HG03045 (cell line): ENCODE measurements around the gene EXO1.

Source experiments
- ATAC-seq: cut with Tn5 transposase; IDR thresholded peaks from one replicate; pipeline ENCODE4 v1.9.1; 2021; ENCODE audit warnings: mild to moderate bottlenecking, moderate library complexity; ENCODE audit not compliant: unreplicated experiment

Gene EXO1

DNA sequence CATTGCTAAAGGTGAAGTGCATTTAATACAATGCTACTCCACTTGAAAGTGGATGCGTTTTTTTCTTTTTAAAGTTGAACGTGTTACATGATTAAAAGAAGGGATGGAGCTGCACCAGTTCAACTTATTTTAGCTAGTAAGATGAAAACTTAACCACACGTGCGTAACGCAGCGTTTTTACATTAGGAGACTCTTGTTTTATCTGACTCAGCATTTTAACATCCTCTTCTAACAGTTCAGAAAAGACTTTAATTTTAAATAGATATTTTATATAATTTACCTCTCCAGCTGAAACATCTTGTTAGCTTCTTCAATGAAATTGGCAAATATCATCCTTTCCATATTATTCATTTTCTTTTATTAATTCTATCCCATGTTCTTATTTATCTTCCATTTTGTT, 33.4 kb downstream of the EXO1 start:
- no peak for ATAC-seq

DNA sequence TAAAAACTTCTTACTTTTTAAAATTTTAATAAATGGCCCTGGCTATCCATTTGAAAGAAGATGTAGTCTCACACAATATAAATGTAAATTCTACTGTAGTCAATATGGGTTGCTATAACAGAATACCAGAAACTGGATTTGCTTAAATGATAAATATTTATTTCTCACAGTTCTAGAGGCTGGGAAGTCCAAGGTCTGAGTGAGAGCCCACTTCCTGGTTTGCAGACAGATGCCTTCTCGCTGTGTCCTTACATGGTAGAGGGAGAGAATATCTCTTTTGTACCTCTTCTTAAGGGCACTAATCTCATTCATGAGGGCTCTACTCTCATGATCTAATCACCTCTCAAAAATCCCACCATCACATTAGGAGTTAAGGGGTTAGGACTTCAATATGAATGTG, 35.2 kb downstream of the EXO1 start:
- no peak for ATAC-seq

DNA sequence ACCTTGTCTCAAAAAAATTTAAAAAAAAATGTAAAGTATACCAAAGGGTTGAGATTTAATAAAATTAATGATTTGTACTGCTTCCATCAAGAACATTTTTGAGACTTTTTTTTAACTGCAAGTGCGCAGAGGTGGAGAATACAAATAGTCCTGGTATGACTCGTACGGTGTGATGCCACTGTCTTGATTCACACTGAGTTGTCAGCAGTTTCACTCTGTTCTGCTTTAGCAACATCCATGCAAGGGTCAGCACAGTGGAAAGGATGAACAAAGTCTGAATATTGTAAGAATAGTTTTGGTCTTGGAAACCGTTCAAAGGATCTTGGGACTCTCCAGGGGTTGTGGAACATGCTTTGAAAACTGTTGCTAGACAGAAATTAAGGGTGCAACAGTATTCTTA, 40.2 kb downstream of the EXO1 start:
- ATAC-seq, result no peak

DNA sequence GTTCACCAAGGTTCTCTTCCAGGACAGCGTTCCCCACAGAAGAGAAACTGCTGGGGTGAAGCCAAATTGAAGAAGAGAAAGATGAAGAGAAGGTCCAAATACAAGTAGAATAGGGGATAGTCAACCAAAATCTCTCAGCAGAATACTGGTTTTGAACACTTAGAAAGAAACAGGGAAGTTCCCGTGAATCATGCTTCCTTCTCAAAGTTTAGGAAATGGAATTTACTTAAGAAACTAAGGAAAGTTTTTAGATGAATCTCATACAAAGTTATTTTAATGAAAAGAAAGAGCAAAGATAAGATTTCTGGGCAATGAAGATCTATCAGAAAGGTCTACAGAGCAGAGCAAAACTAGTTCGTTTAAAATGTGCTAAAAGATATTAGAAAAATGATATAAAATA, 43.3 kb downstream of the EXO1 start:
- ATAC-seq, result no peak

DNA sequence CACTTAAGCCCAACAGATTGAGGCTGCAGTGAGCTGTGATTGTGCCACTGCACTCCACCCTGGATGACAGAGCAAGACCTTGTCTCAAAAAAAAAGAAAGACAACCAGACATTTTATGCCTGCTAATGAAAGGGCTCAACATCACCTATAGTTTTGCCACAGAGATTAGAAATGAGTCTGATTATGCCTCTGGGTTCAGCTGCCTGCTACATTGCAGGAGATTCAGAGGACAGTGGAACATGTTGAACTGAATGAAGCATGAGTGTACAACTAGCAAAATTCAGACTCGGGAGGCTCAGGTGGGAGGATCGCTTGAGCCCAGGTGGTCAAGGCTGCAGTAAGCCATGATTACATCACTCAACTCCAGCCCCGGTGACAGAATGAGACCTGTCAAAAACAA, 46.0 kb downstream of the EXO1 start:
- ATAC-seq, result no peak

DNA sequence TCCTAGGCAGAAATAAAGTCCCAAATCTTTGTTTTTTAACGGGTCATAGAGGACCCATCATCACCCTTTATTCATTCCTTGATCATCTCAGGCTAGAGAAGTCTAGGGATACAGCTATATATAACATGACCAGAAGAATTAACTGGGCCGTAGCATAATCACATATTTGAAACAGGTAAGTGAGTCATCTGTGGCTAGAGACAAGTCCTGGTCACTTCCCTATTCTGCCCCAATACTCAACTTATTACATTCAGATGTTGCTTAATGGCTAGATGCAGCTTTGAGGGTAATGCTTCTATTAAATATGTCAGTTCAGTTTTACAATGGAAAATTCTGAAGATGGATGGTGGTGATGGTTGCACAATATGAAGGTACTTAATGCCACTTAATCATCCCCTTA, 47.0 kb downstream of the EXO1 start:
- ATAC-seq, result no peak

DNA sequence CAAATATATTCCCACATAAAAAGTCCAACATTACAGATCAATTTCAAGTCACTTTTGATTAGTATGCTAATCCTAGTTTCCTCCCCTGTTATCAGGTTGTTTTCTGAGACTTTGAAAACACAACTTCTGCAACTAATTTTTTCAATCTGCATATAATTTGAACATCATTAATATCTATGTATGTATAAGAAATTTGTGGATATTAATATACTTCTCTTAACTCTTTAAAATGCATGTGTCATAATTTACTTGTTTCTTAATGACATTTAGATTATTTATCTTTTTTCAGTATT, 48.6 kb downstream of the EXO1 start:
- no peak for ATAC-seq

DNA sequence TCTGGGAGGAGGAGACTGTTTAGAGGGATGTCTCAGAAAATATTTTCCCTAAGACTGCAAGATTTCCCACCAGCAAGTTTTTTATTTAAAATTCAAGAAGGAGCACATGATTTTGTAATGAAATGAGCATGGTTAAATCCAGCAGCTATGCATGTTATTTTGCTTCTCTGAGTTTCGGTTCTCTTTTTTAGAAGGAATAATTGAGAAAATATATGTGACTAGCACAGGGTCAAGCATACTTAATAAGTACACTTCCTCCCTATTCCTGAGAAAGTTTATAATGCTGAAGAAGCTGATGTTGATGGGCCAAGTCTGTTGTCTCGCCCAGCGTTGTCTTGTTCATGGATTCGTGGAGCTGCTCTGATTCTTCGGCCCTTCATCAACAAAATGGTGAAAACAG, 51.2 kb downstream of the EXO1 start:
- ATAC-seq, result no peak

DNA sequence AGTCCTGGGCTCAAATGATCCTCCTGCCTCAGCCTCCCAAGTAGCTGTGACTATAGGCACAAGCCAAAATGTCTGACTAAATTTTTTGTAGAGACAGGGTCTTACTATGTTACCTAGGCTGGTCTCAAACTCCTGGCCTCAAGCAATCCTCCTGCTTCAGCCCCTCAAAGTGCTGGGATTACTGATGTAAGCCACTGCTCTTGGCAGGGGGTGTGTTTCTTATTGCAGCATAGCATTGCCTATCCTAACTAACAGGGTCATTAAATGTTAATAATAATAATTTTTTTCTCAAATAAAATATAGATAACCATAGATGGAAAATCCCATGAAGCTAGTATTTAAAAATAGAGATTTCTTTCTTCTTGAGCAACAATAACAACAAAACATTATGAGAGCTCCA, 52.4 kb downstream of the EXO1 start:
- no peak for ATAC-seq

DNA sequence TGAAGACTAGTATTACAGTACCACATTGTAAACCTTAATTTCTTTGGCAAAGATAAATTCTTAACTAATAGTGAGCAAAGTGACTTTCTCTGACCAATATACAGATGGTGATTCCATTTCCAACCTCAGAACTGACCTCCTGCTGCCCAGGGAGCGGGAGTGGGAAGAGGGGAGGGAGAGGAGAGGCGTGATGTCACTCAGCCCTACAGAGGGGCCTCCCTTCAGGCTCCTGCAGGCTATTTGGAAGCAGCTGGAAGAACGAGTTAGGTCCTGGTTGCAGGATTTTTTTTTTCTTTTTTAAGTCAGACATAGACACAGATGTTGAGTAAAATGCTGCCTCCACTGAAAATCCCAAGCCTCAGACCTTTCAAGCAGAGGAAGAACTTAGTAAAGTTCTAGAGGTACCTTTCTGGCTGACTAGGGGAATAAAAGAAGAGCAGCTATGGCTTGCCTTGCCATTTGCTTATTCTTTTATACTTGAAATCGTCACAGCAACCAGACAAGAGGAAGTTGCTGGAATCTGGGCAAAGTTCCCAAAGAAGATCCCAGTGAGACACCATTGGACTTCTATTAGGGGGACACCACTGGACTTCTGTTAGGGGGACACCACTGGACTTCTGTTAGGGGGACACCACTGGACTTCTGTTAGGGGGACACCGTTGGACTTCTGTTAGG, 54.5 kb downstream of the EXO1 start:
- ATAC-seq, result no peak

DNA sequence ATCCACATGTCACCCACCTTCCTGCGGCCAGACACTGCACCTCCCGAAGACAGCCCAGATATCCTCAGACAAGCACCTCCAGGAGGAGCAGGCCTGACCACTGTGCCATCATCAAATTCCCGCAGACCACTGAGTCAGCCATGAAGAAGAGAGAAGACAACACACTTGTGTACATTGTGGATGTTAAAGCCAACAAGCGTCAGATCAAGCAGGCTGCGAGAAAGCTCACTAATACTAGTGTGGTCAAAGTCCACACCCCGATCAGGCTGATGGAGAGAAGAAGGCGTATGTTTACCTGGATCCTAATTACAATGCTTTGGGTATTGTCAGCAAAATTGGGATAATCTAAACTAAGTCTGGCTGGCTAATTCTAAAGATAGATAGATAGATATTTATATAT, 68.2 kb downstream of the EXO1 start:
- no peak for ATAC-seq

DNA sequence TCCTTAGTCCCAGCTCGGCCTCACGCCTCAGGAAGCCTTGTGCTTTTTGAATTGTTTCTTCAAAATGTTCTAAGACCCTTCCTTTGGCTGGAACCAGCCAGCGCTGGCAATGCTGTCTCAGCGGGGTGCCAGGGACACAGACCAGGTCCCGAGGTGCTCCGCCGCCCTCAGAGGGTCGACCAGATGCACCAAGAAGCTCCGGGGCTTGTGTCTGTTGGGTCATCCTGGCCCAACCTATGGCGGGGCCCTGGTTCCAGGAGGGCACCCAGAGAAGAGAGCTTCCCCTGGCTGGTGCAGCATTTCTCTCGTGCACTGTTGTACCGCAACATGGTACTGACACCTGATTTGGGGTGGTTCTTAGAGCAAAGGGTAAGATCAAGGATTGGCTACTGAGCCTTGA, 69.5 kb downstream of the EXO1 start:
- no peak for ATAC-seq

DNA sequence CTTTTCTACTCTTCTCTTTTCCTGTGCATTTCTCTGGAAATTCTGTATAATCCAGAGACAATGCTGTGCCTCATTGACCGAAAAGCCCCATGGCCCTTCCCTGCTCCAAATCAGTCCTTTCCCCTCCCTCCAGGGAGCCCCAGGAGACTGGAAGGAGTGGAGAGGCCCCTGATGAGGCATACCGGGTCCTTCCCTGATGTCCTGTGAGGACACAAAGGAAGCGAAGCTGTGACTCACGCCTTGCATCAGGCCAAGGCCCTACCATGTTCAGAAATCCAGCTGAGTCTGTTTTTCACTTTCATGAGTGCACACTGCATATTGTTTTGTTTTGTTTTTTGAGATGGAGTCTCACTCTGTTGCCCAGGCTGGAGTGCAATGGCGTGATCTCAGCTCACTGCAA, 70.9 kb downstream of the EXO1 start:
- ATAC-seq, result no peak

DNA sequence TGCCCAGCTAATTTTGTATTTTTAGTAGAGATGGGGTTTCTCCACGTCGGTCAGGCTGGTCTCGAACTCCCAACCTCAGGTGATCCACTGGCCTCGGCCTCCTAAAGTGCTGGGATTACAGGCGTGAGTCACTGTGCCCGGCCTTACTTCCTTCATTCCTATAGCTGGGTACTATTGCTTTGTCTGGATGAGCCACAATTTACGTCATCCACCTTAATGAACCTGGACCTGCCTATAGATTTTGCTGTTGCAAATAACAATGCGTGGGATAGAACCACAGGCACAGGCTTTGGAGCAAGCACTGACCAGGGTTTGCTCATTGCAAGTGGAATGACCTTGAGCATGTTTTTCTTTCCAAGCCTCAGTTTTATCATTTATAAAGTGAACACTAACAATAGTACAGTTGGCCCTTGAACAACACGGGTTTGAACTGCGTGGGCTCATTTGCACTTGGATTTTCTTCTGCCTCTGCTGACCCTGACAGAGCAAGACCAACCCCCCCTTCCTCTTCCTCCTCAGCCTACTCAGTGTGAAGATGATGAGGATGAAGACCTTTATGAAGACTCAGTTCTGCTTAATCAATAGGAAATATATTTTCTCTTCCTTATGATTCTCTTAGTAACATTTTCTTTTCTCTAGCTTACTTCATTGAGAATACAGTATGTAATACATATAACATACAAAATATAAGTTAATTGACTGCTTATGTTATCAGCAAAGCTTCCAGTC, 76.2 kb downstream of the EXO1 start:
- ATAC-seq, result no peak

DNA sequence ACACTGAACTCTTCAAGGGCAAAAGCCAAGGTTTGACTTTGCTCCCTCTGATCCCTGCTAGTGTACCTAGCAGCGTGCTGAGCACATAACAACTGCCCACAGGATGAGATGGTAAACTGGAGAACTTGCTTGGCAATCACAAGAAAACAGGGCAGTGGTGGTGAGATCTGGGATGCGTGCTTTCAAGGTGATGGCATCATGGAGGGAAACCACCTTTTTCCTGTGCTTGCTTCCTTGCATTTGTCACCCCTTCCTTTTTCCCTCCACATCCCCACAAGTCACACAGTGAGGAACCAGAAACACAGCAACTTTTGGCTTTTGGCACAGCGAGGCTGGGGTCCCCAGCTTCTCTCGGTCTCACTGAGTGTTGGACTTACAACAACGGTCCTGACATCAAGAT, 78.1 kb downstream of the EXO1 start:
- ATAC-seq, result no peak

DNA sequence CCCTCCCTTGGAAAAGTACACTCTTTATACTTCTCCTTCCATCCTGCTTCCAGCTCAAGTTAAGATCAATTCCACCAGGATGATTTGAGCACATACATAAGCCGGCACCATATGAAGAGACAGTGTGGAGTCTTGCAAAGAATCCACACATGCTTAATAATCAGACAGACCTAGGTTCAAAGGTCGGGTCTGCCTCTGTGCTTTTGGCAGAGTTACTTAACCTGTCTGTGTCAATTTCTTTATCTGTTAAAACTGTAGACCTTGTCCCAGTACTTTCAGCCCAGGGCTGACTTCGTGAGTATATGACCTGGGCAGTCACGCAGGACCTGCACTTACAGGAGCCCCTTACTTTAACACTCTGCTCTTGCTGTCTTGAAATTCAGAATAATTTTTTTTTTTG, 79.3 kb downstream of the EXO1 start:
- no peak for ATAC-seq

DNA sequence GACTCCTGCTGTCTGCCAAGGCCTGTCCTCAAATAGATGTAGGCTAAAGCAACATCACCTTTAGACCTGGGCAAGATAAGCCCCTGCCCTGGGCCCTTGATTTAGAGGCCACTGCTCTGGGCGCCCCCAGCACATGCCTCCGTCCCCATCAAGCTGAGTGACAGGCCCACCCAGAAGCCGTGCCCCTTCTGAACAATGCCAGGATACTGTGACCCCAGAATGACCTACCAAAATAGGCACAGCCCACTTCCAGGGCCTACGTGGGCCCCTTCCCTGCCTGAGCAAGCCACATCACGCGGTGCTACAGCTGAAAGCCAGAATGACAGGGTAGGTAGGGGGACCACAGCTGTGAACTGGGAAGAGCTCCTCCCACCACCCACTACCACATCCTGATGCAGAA, 84.8 kb downstream of the EXO1 start:
- ATAC-seq, result no peak

DNA sequence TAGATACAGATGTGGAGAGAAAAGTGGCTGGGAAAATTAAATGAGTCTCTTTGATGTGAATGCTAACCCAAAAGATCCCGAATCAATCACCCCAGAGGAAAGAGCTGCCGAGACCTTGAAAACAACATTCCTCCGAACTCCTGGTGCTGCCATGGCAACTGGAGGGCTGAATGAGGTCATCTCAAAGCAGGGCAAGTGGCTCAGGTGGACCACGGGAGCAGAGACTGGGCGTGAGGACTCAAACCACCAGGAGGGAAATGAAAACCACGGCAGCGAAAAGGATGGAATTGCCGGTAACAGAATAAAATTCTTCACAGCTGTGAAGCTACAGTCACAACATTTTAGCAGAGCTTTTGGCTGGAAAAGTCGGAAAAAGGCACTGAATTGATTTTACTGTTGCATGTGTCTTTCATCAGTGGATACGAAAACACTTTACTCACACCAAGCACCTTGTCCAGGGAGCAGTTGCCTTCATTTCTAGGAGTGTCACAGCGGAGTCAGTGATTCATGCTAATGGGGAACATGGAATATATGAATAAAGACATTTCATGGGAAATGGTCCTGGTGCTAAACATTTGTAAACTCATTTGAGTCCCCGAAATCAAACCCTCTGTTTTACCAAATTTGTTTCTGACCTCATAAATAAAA, 86.3 kb downstream of the EXO1 start:
- ATAC-seq, result no peak

DNA sequence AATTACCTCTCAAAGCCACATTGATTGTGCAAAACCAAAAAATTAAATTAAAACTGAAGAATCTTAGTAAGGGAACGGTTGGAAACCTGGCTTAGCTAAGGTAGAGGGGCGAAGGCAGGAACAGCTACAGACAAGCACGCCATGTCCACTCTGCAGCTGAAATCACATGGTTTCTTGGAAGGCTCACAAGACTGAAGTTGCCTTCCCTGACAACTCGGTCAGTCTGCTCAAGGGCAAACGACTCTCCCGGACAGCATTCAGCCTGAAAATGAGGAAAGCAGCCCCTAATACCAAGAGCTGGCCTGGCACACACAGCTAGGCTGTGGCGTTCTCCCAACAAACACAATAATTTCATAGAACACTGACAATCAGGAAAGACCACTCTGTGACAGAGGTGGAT, 86.9 kb downstream of the EXO1 start:
- ATAC-seq, result no peak
